GDM1 (cell line): Measurements from ENCODE around the gene CATSPERD.

Experiments used
- DNase-seq: peaks from one replicate; lab custom pipeline; 2025; lab: John Stamatoyannopoulos, UW

CATSPERD gene

GRCh38 chr19:5719961-5720790 lies at the start of gene CATSPERD, which contains the start of gene LONP1:
CATSPERD (plus strand) TSS chr19:5720637; CDS start chr19:5720738, 101 bp downstream.
LONP1 (minus strand) TSS chr19:5720146; CDS start chr19:5720132, 14 bp downstream.
- peak; percentile 98 for DNase-seq

- DNase-seq: no peak
These were observed 48.8 kb upstream of the CATSPERD start for GRCh38 chr19:5671600-5671999.

- DNase-seq: no peak
These were observed 47.6 kb upstream of the CATSPERD start for GRCh38 chr19:5672708-5673459.

- no peak for DNase-seq
These were observed 46.7 kb upstream of the CATSPERD start for GRCh38 chr19:5673752-5674151.

GRCh38 chr19:5674714-5675113 lies 45.7 kb upstream of the CATSPERD start:
- DNase-seq: no peak

GRCh38 chr19:5676105-5676771 lies 44.2 kb upstream of the CATSPERD start:
- DNase-seq: no peak

GRCh38 chr19:5676772-5677105 lies 43.7 kb upstream of the CATSPERD start:
- DNase-seq: no peak

- no peak for DNase-seq
These were observed 43.3 kb upstream of the CATSPERD start for GRCh38 chr19:5677136-5677535.

GRCh38 chr19:5677580-5677979 lies 42.9 kb upstream of the CATSPERD start:
- DNase-seq: no peak

- DNase-seq: no peak
These were observed 42.2 kb upstream of the CATSPERD start for GRCh38 chr19:5678071-5678718.

GRCh38 chr19:5679289-5680083 lies 41.0 kb upstream of the CATSPERD start:
- no peak for DNase-seq

- DNase-seq: no peak
These were observed 40.4 kb upstream of the CATSPERD start for GRCh38 chr19:5680084-5680436.

GRCh38 chr19:5680437-5681368 lies 39.7 kb upstream of the CATSPERD start, which contains the start of the genes HSD11B1L and MICOS13:
HSD11B1L (plus strand) TSS chr19:5681027; CDS start chr19:5684833, 3,806 bp downstream.
MICOS13 (minus strand) TSS chr19:5680516; CDS start chr19:5680486, 30 bp downstream.
- peak; percentile 97 for DNase-seq

GRCh38 chr19:5681391-5682106 lies 38.9 kb upstream of the CATSPERD start:
- no peak for DNase-seq

GRCh38 chr19:5682107-5682482 lies 38.3 kb upstream of the CATSPERD start:
- no peak for DNase-seq

GRCh38 chr19:5683177-5683886 lies 37.1 kb upstream of the CATSPERD start:
- no peak for DNase-seq

- DNase-seq: no peak
These were observed 35.6 kb upstream of the CATSPERD start for GRCh38 chr19:5684694-5685430.

GRCh38 chr19:5686326-5686646 lies 34.2 kb upstream of the CATSPERD start:
- DNase-seq: no peak
